Measurements from ENCODE around the gene ENOPH1. TPM values are rescaled to one million over a fixed set of nuclear protein-coding genes. Genes with fewer than 3 reads are reported as not detected.

The ENOPH1 gene
- total RNA-seq, 1 donor from 2014 or later, result 23.7 TPM

- ATAC-seq (no peak), DNase-seq (no peak)
- TF ChIP-seq, protein P1, sequence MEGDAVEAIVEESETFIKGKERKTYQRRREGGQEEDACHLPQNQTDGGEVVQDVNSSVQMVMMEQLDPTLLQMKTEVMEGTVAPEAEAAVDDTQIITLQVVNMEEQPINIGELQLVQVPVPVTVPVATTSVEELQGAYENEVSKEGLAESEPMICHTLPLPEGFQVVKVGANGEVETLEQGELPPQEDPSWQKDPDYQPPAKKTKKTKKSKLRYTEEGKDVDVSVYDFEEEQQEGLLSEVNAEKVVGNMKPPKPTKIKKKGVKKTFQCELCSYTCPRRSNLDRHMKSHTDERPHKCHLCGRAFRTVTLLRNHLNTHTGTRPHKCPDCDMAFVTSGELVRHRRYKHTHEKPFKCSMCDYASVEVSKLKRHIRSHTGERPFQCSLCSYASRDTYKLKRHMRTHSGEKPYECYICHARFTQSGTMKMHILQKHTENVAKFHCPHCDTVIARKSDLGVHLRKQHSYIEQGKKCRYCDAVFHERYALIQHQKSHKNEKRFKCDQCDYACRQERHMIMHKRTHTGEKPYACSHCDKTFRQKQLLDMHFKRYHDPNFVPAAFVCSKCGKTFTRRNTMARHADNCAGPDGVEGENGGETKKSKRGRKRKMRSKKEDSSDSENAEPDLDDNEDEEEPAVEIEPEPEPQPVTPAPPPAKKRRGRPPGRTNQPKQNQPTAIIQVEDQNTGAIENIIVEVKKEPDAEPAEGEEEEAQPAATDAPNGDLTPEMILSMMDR (IDR thresholded peaks at IDR 0.05), result no peak
- no peaks in the 10 kb centered on the region for H3K27me3 ChIP-seq (ENCODE audit: low read depth)
- H3K4me1 ChIP-seq, result peaks cover 27% of the 10 kb centered on the region
- H3K36me3 ChIP-seq, result peaks cover 58% of the 10 kb centered on the region
- intact Hi-C loops (cut with DNase I), result loop anchor here (10.0 kb wide), 1 partner anchor 48 kb away; the partner anchor contains the start of gene HNRNPD
- no peak overlapping the region for H3K4me3 ChIP-seq
- no peaks in the 10 kb centered on the region for H3K9me3 ChIP-seq
- H3K27ac ChIP-seq, result no peak overlapping the region
Measured at GRCh38 chr4:82422616-82423015, 7.8 kb upstream of the ENOPH1 start.

DNA sequence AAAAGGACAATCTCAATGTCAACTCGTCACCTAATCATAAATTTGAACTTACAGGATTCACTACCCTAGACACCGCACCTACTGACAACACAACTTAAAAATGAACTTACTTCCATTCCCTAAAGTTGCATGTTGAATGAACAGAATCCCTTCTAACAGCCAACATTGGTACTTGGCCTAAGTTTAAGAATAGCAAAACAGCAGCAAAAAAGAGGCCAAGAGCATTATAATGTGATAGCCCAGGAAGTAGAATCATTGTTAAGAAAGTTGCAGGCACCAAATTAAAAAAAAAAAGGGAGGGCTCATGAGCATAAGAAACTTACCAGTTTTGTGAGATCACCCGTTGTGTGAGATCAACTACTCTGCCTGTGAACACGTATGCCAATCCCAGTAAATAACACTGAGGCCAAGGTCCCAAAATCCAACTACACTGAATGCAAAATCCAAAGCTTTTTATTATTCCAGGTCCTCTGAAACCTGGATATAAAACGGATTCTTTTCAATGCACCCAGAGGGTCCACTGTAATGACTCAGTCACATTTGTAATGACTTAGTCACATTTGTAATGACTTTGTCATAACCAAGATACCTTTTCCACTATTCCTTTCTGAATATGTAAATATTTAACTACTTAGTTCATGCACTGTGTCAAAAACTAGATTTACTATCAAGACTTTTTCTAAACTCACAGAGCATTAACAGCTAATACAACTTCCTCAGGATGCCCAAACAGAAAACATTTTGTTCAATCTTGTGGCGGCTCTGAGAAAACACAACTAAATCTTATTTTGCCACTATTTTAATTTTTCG, 6.9 kb upstream of the ENOPH1 start:
- H3K36me3 ChIP-seq, result peaks cover 63% of the 10 kb centered on the region
- intact Hi-C loops (cut with DNase I), result loop anchor here (10.0 kb wide), 1 partner anchor 49 kb away; the partner anchor contains the start of gene HNRNPD
- H3K27ac ChIP-seq, result no peak overlapping the region
- TF ChIP-seq, protein P1 (IDR thresholded peaks at IDR 0.05), result no peak
- ATAC-seq (no peak), DNase-seq (no peak)
- no peaks in the 10 kb centered on the region for H3K27me3 ChIP-seq (ENCODE audit: low read depth)
- H3K9me3 ChIP-seq, result no peaks in the 10 kb centered on the region
- peaks cover 33% of the 10 kb centered on the region for H3K4me1 ChIP-seq
- H3K4me3 ChIP-seq, result no peak overlapping the region

DNA sequence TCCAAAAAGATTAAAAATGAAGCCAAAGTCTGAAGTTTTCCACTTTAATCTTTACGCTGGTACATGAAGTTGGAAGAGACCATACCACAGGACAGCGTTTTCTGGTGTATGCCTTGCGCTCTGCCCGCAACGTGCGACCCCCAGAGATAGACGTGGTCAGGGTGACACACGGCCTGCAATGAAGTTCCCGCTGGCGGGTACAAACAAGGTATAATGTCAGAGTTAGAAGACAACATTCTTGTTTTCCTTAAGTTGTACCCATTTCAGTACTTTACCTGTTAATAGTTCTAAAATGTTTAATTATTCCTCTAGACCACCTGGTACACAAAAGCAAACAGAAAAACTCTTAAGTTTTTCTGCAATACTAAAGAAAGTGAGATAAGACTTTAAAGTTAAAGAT, 4.9 kb upstream of the ENOPH1 start:
- H3K4me3 ChIP-seq, result no peak overlapping the region
- ATAC-seq (no peak), DNase-seq (no peak)
- TF ChIP-seq, protein P1 (IDR thresholded peaks at IDR 0.05), result no peak
- peaks cover 63% of the 10 kb centered on the region for H3K36me3 ChIP-seq
- no peak overlapping the region for H3K27ac ChIP-seq
- intact Hi-C loops (cut with DNase I), result loop anchor here (10.0 kb wide), 1 partner anchor 51 kb away; the partner anchor contains the start of gene HNRNPD
- no peaks in the 10 kb centered on the region for H3K9me3 ChIP-seq
- H3K27me3 ChIP-seq (ENCODE audit: low read depth), result no peaks in the 10 kb centered on the region
- peaks cover 33% of the 10 kb centered on the region for H3K4me1 ChIP-seq

DNA sequence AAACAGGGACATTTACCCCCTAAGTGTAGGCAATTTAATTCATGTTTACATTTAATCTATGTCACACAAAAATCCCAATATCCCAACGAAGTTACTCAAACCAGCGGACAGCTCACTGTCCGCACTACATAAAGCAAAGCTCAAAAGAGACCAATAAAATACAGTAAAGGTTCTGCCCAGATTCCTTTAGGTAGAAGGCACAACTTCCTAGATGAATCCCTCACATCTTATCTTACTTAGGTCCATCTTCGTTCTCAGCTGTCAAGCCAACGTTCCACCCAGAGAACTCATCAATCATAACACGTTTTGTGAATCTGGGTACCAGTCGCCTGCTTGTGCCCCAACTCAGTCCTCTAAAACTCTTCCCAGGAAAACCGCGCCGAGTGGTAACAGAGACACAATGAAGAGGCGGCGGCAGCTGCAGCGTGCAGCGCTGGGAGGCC, 1.8 kb upstream of the ENOPH1 start:
- ATAC-seq (no peak), DNase-seq (no peak)
- Histone ChIP-seq H3K27ac (peak overlapping the region; percentile 98), H3K9me3 (no peaks in the 10 kb centered on the region), H3K4me1 (peaks cover 46% of the 10 kb centered on the region), H3K36me3 (peaks cover 45% of the 10 kb centered on the region), H3K4me3 (peak overlapping the region; percentile 95), H3K27me3 (ENCODE audit: low read depth) (no peaks in the 10 kb centered on the region)
- intact Hi-C loops (cut with DNase I), result loop anchor here (10.0 kb wide), 1 partner anchor 54 kb away; the partner anchor contains the start of gene HNRNPD
- TF ChIP-seq, protein P1 (IDR thresholded peaks at IDR 0.05), result no peak

GRCh38 chr4:82428969-82429727, 1.2 kb upstream of the ENOPH1 start:
- ATAC-seq (peak; percentile 88 to 94), DNase-seq (peak; percentile 94)
- Histone ChIP-seq H3K4me1 (peaks cover 46% of the 10 kb centered on the region), H3K27me3 (ENCODE audit: low read depth) (no peaks in the 10 kb centered on the region), H3K27ac (peak overlapping the region; percentile 98), H3K36me3 (peaks cover 39% of the 10 kb centered on the region), H3K9me3 (no peaks in the 10 kb centered on the region), H3K4me3 (peak overlapping the region; percentile 95)
- TF ChIP-seq, protein P1 (IDR thresholded peaks at IDR 0.05), result peak; percentile 94
- intact Hi-C loops (cut with DNase I), result loop anchor here (10.0 kb wide), 1 partner anchor 54 kb away; the partner anchor contains the start of gene HNRNPD

Data from lower lobe of right lung (tissue), 2 donors.